ENCODE data around the gene PCSK4. TPM values are rescaled to one million over a fixed set of nuclear protein-coding genes. Genes with fewer than 3 reads are reported as not detected.

Gene PCSK4
- total RNA-seq, 1 donor from 2014 or later = 4.3 TPM

DNA sequence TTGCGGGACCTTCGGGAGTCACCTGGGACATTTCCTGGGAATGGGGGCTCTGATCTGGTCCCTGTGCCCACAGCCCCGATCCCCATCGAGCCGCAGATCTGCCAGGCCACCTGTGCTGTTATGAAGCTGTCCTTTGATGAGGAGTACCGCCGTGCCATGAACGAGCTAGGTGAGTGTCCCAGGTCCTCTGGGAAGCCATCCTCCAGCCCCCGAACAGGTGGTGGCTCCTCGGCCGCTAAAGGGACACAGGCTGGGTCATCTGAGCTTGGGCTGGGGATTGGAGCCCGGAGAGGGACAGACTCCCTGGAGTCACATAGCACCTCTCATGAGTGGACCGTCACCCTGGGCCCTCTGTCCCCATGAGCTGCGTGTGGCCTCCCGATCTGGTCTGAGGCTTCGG, 32.3 kb downstream of the PCSK4 start:
- peaks cover 7% of the 10 kb centered on the region for H3K4me1 ChIP-seq
- ATAC-seq = no peak
- no peak overlapping the region for H3K27ac ChIP-seq
- TF ChIP-seq, protein P1, sequence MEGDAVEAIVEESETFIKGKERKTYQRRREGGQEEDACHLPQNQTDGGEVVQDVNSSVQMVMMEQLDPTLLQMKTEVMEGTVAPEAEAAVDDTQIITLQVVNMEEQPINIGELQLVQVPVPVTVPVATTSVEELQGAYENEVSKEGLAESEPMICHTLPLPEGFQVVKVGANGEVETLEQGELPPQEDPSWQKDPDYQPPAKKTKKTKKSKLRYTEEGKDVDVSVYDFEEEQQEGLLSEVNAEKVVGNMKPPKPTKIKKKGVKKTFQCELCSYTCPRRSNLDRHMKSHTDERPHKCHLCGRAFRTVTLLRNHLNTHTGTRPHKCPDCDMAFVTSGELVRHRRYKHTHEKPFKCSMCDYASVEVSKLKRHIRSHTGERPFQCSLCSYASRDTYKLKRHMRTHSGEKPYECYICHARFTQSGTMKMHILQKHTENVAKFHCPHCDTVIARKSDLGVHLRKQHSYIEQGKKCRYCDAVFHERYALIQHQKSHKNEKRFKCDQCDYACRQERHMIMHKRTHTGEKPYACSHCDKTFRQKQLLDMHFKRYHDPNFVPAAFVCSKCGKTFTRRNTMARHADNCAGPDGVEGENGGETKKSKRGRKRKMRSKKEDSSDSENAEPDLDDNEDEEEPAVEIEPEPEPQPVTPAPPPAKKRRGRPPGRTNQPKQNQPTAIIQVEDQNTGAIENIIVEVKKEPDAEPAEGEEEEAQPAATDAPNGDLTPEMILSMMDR (IDR thresholded peaks at IDR 0.05) = no peak
- no peak for DNase-seq
- no peaks in the 10 kb centered on the region for H3K9me3 ChIP-seq
- H3K4me3 ChIP-seq = no peak overlapping the region
- no peaks in the 10 kb centered on the region for H3K36me3 ChIP-seq
- H3K27me3 ChIP-seq = peaks cover 54% of the 10 kb centered on the region
- intact Hi-C loops (cut with DNase I) = no loop called here

DNA sequence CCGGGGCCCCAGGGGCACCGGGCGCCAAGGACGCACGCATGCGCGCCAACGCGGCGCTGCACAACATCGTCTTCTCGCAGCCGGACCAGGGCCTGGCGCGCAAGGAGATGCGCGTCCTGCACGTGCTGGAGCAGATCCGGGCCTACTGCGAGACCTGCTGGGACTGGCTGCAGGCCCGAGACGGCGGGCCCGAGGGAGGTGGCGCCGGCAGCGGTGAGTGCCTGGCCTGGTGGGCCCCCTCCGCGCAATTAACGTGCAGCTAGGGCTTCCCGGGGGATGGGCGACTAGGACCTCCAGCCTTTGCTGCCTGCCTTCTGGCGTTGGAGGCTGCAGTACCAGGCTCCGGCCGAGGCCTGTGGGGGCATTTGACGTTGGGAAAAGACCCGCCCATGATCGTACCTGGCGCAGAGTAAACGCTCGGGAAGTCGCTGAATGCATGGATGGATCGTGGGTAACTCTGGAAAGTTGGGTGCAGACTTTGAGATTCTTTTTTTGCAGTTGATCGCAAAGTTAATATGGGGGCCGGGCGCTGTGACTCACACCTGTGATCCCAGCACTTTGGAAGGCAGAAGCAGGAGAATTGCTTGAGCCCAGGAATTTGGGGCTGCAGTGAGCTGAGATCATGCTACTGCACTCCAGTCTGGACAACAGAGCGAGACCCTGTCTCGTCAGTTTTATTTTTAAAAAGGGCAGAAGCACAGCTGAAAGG, 33.0 kb downstream of the PCSK4 start:
- intact Hi-C loops (cut with DNase I) = no loop called here

DNA sequence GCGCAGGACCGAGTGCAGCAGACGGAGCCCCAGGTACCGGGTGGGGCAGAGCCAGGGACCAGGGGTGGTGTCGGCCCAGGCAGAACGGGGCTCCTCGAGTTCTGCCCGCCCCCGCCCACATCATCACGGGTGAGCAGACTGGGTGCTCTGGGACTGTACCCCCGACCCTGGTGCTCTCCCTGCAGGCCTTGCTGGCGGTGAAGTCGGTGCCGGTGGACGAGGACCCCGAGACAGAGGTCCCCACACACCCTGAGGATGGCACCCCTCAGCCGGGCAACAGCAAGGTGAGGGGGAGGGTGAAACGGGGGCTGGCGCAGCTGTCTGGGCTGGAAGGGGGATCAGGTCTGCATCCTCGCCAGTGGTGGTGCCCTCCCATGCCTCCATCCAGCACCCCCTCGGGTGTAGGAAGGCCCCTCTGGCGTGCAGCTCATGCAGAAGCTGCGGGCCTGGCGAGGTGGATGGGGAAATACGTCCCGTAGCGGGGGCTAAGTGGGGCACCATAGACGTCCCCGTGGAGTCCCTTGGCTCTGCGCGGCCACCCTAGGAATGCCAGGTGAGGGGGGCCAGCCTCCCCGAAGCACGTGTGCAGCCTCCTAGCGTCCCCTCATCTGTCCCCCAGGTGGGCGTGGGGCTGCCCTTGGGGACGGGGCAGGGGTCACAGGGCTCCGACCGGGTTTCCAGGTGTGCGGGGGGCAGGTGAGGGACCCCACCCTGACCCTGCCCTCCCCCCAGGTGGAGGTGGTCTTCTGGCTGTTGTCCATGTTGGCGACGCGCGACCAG, 33.8 kb downstream of the PCSK4 start:
- Histone ChIP-seq H3K4me3 (no peak overlapping the region), H3K27ac (no peak overlapping the region), H3K27me3 (peaks cover 70% of the 10 kb centered on the region), H3K9me3 (no peaks in the 10 kb centered on the region), H3K36me3 (no peaks in the 10 kb centered on the region), H3K4me1 (peaks cover 7% of the 10 kb centered on the region)
- intact Hi-C loops (cut with DNase I) = no loop called here
- no peak for ATAC-seq
- DNase-seq = no peak
- TF ChIP-seq, protein P1 (IDR thresholded peaks at IDR 0.05) = no peak

More for the DNA sequence above, 33.0 kb downstream of the PCSK4 start:
- TF ChIP-seq, protein P1 (IDR thresholded peaks at IDR 0.05) = no peak
- ATAC-seq (no peak), DNase-seq (no peak)
- no peak overlapping the region for H3K27ac ChIP-seq
- H3K4me1 ChIP-seq = peaks cover 7% of the 10 kb centered on the region
- peaks cover 61% of the 10 kb centered on the region for H3K27me3 ChIP-seq
- H3K9me3 ChIP-seq = no peaks in the 10 kb centered on the region
- no peak overlapping the region for H3K4me3 ChIP-seq
- H3K36me3 ChIP-seq = no peaks in the 10 kb centered on the region

DNA sequence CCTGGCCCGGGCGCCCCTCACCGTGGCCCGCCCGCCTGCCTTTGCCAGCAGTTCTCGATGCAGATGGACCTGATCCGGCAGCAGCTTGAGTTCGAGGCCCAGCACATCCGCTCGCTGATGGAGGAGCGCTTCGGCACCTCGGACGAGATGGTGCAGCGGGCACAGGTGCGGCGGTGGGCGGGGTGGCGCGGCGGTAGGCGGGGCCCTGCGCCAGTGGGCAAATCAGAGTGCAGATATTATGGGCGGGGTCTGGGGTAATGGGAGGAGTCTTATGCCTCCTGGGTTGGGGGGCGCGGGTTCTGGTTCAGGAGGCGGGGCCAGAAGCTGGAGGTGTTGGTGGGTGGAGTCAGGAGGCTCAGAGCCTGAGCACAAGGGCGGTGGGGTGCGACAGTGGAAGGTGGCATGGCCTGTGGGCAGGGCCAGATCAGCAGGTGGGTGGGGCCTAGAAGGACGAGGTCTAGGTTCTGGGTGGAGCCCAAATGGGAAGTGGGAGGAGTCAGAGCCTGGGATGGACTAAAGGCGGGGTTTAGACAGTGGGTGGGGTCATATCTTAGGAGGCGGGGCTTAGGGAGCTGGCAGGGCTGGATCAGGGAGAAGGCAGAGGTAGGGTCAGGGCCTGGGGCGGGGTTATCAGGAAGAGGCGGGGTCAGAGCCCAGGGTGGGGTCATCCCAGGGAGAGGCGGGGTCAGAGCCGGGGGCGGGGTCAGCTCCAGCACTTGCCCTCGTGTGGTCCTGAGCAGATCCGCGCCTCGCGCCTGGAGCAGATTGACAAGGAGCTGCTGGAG, 34.6 kb downstream of the PCSK4 start:
- Histone ChIP-seq H3K36me3 (no peaks in the 10 kb centered on the region), H3K4me1 (peaks cover 7% of the 10 kb centered on the region), H3K27ac (no peak overlapping the region), H3K9me3 (no peaks in the 10 kb centered on the region), H3K4me3 (no peak overlapping the region), H3K27me3 (peaks cover 78% of the 10 kb centered on the region)
- ATAC-seq (peak; percentile 65), DNase-seq (no peak)
- intact Hi-C loops (cut with DNase I) = no loop called here
- TF ChIP-seq, protein P1 (IDR thresholded peaks at IDR 0.05) = no peak

DNA sequence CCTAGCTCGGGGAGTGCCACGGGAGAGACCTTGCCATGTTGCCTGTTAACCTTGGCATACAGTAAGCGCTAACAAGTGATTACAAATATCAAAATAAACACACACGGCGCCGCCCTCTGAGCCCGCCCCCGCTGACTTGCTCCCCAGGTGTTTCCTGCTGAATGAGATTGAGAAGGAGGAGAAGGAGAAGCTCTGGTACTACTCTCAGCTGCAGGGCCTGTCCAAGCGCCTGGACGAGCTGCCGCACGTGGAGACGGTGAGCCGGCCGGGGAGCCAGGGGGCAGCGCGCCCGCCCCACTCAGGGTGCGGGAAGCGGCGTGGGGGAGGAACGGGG, 35.2 kb downstream of the PCSK4 start:
- TF ChIP-seq, protein P1 (IDR thresholded peaks at IDR 0.05) = no peak
- Histone ChIP-seq H3K36me3 (no peaks in the 10 kb centered on the region), H3K4me3 (no peak overlapping the region), H3K4me1 (peaks cover 7% of the 10 kb centered on the region), H3K27me3 (peaks cover 83% of the 10 kb centered on the region), H3K27ac (no peak overlapping the region), H3K9me3 (no peaks in the 10 kb centered on the region)
- DNase-seq (no peak), ATAC-seq (no peak)
- intact Hi-C loops (cut with DNase I) = no loop called here

Data from upper lobe of right lung (tissue), 1 donor.